ENCODE measurements around the gene LCMT1. TPM values are rescaled to one million over a fixed set of nuclear protein-coding genes. Genes with fewer than 3 reads are reported as not detected.

The LCMT1 gene
- total RNA-seq, 2 donors from 2014 or later = 43.8 to 55.8 TPM

GRCh38 chr16:25223964-25224363 is 112.4 kb downstream of the LCMT1 start:
- no peak for ATAC-seq
- intact Hi-C loops (cut with DNase I, micrococcal nuclease) = loop anchor here (10.0 kb wide), 2 partner anchors 99 to 169 kb away; no protein-coding TSS in a partner anchor
- DNase-seq = no peak

GRCh38 chr16:25224731-25225319 is 113.3 kb downstream of the LCMT1 start:
- intact Hi-C loops (cut with DNase I, micrococcal nuclease) = loop anchor here (5.0 to 10.0 kb wide), 3 partner anchors 100 to 170 kb away; no protein-coding TSS in a partner anchor

More at GRCh38 chr16:25224731-25225319, 113.3 kb downstream of the LCMT1 start:
- no peak for ATAC-seq
- DNase-seq = no peak

Other genes with a start within 250 kb of the LCMT1 start
- gene ARHGAP17, start 96.4 kb upstream of the LCMT1 start, total RNA-seq = 100 to 1,000 TPM; 107 to 129 TPM
- gene AQP8, start 105.2 kb downstream of the LCMT1 start, total RNA-seq = 100 to 1,000 TPM; 176 to 380 TPM
- 1 to 10 TPM; 2.6 to 2.7 TPM for gene ZKSCAN2, start 146.1 kb downstream of the LCMT1 start, total RNA-seq

All from left colon (tissue), 2 donors.